OCI-M2 (cell line): Measurements from ENCODE around the gene ZNFX1.

Experiments used
- DNase-seq: peaks from one replicate; lab custom pipeline; 2025; ENCODE audit not compliant: unreplicated experiment; lab: John Stamatoyannopoulos, UW

Gene ZNFX1

DNA sequence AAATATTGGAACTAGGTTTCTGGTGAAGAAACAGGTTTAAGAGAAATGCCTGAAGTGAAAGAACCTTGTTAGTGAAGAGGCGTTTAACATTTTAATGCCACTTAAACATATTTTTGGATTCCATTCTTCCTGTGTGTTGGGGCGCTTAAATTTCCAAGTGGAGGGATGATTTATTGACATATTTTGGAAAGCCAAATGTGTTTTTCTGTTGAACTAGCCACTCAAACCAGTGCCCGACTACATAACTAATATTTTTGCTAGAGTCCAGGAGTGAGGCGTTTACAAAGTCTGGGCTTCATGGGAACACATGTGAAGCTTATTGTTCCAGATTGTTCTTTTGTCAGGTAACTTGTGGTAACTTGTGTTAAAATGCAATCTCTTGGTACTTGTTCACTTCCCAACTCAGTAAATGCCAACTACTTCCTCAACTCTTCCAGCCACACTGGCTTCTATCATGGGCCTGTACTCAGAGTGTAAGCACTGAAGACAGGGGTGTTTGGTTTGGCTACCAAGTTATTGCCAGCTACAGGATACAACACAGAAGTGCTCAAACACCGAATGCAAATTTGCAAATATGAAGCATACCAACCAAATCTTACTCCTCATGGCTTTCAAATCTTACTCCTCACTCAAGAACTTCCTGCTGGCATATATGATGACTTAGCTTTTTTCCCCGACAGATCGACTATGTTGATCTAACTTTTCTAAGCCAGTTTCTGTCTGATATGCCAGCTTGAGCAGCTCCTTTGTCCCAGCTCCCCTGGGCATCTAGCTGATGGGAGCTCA, 2.0 kb upstream of the ZNFX1 start:
- DNase-seq: no peak

DNA sequence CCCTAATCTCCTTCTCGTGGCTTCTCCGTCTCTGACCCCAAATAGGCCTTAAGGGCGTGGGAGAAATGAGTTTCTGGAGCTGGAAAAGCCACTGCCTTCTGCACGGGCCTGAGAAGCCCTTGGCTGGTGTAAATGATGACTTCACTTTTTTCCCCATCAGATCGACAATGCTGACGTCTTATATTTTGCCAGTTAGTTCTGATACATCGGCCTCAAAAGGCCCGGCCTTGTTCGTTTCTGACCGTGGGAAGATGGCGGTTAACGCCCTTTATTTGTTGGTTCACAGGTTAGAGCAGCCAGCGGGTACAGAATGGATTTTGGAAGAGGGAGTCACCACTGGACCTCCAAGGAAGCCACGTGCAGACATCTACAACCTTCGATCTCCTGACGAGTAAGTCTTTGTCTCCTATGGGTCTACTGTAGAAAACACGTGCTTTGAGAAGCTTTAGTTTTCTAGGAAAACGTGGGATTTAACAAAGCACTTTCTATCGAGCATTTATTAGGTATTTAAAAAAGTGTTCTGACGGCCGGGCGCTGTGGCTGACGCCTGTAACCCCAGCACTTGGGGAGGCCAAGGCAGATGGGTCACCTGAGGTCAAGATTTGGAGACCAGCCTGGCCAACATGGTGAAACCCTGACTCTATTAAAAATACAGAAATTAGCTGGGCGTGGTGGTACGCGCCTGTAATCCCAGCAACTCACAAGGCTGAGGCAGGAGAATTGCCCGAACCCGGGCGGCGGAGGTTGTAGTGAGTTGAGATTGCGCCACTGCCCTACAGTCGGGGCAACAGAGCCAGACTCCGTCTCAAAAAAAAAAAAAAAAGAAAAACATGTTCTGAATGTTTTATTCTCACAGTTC, 1.2 kb upstream of the ZNFX1 start:
- no peak for DNase-seq

DNA sequence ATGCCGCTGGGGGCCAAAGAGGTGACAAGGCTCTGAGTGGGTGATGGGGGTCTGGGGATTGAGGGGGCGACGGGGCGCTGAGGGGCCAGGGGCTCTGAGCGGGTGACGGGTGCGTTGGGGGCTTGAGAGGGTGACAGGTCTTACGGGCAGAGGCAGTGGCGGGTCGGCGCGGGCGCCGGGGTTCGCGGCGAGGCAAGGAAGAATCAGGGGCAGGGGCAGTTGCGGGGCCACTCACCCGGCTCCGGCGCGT, 146 bp downstream of the ZNFX1 start:
- DNase-seq: no peak

DNA sequence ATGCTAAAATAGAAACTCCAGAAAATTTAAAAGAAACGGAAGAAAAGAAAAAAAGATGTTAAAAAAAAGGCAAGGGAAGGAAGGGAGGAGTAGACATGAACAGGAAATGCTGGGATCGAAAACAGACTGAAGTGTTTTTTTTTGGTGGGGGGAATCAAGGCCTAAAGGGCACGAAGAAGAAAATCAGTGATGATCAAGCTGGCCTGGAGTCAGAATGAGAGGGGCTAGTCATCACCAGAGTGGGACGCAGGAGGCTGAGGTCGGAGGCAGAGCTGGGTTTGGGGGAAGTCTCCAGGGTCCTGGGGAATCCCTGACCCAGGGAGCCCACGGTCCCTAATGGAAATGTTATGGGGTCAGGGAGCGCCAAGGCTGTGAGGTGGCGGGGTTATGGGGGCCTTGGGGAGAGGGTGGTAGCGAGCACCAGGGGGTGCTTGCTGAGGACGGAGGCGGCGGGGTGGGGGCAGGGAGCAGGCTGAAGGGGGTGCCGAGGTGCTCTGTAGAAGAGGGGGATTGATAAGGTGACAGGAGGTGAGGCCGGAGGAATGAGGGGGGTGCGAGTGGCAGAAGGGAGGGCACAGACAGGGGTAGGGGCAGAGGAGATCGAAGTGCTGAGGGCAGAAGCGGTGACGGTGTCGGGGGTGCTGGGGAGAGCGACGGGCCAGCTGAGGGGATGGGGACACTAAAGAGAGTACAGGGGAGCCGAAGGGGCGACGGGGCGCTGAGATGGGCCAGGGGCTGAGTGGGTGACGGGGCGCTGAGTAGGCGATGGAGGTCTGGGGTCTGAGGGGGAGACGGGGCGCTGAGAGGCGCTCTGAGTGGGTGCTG, 684 bp downstream of the ZNFX1 start:
- DNase-seq: no peak

DNA sequence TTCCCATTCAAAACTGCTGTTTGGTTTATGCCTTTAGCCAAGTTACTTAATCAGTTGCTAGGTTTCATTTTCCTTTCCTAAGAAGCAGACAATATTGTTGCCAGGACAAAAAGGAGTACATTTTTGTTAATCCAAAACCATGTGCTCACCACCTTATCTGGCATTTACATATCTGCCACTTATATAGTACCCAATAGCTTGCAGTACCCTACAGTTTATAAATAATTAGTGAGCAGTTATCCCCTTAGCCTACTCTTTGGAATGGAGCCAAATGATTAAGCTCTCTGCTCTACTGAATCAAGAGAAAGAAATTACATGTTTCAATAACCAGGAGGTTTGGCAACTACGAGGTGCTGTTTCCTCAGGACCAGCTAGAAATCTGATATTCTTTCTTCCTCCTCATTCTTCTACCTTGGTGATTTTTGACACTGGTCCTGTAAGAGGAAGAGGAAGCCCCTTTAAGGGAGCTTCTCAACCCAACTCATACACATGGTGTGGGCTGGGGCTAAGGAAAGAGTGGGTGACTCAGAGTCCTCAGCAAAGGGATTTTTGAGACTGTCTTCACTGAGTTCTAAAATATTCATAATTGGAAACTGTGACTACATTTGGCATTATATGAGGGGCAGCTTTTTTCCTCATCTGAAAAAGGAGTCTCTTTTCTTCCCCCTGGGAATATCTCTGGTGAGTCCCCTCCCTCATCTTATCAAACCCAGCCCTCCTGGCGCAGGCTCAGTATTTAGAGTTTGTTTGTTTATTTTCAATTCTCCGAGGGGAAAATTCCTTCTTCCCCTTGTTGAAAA, 1.5 kb downstream of the ZNFX1 start:
- no peak for DNase-seq

DNA sequence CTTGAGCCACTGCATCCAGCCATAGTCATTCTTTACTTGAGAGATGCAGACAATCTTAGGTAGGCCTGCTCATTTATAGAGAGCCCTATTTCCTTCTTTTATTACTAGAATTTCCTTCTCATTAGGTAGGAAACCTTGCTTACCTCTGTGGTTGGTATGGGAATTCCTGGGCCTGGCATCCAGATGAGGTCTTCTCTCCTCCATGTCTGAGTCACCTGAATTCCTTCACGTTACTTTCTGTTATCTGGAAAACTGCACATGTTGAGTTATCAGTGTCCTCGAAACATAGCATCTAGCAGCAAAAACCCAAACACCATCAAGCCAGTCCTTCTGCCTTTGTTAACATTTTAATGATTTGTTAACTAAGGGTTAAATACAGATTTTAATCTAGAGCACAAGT, 2.2 kb downstream of the ZNFX1 start:
- no peak for DNase-seq

DNA sequence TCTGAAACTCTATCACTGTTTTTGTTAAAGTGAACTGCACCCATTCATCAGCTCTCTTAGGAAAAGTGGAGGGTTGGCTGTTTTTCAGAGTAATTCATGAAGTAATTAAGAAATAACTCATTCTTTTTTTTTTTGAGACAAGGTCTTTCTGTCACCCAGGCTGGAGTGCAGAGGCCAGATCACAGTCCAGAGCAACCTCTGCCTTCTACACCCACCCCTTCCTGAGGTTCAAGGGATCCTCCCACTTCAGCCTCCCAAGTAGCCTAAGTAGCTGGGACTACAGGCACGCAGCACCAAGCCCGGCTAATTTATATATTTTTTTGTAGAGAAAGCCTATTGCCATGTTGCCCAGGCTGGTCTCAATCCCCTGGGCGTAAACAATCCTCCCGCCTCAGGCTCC, 2.6 kb downstream of the ZNFX1 start:
- DNase-seq: no peak

DNA sequence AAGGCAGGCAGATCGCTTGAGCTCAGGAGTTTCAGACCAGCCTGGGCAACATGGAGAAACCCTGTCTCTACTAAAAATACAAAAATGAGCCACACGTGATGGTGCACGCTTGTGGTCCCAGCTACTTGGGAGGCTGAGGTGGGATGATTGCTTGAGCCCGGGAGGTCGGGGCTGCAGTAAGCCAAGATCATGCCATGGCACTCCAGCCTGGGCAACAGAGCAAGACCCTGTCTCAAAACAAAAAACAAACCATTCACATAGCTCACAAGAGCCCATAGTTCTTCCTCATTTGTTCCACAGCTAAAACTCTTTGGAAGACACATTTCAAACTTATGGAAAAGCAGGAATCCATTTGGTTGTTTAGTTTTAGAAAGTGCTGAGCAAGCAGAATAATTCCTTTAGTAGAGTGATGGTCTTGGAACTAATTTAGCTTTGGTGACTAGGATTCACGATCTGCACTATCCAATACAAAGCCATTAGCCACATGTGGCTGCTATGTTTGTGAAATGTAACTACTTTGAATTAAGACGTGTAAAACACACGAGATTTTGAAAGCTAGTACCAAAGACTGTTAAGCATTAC, 4.1 kb downstream of the ZNFX1 start:
- no peak for DNase-seq

DNA sequence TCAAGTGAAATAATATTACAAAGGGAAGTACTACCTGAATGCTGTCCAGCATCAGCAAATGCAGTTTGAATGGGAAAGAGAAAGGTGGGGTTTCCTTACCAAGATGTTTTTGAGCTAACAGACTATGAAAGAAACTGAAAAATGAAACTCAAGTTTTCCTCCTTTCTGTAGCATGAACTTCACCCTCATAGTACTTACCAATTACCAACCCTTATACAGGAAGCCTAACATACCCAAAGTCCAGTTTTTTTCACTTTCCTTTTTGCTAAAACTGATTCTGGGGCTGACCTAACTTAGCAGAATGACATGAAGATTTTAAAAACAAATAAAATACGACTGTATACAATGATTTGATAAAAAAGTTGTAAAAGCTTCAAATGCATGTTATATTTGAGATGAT, 5.2 kb downstream of the ZNFX1 start:
- no peak for DNase-seq

DNA sequence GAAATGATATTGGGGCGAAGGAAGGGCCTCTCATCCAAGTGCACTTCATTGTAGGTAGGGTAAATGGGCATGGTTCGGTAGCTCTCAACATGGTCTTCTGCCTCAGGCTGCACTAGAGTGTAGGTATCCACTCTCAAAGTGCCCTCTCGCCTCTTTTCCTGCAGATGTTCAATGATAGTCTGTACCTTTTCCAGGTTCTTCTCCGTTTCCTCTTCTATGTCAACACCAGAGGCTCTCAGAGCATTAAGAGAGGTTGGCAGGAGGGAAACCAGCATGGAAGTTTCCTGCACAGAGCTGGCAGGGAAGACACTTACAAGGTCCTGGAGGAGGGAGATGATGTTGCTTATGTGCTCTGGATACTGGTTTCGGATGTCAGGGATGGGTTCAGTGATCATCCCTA, 7.1 kb downstream of the ZNFX1 start:
- no peak for DNase-seq

DNA sequence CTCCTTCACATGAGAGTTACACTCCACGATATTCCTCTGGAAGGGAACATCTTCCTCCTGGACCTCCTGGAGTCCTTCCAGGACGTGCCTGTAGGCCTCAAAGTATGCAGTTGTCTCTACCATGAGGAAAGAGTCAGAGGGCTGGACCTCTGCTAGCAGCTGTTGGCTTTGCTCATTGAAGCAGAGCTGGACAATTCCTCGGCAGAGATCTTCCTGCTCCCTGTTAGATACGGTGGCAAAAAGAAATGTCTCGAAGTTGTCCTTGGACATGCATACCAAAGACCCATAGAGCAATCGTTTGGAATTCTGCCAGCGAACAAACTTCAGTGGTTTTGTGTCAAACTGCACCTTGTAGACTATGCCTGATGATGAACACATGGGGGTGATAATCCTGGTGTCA, 7.7 kb downstream of the ZNFX1 start:
- no peak for DNase-seq

DNA sequence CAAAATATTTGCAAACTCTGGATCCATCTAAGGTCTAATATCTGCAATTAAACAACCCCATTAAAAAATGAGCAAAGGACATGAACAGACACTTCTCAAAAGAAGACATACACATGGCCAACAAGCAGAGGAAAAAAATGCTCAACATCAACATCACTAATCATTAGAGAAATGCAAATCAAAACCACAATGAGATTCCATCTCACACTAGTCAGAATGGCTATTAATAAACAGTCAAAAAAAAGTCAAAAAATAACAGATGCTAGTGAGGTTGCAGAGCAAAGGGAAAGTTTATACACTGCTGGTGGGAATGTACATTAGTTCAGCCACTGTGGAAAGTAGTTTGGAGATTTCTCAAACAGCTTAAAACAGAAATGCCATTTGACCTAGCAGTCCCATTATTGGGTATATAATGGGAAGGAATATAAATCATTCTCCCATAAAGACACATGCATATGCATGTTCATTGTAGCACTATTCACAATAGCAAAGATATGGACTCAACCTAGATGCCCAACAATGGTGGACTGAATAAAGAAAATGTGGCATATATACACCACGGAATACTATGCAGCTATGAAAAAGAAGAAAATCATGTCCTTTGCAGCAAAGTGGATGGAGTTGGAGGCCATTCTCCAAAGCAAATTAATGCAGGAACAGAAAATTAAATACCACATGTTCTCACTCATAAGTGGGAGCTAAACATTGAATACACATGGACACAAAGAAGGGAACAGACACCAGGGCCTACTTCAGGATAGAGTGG, 9.1 kb downstream of the ZNFX1 start:
- no peak for DNase-seq

DNA sequence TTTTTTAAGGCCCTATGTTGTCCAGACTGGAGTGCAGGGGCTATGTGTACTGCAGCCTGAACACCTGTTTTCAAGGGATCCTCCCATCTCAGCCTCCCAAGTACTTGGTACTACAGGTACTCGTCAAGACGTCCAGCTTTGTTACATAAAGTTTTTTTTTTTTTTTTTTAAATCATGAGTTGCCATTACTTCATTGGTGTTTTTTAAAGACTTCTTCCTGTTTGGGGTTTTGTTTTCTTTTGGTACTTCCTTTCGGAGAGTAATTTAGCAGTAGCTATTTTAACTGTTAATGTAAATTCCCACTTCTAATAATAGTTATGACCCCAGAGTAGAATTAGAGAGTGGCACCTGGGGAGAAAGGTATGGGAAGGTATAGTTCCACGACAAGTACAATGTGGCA, 10.5 kb downstream of the ZNFX1 start:
- DNase-seq: no peak

DNA sequence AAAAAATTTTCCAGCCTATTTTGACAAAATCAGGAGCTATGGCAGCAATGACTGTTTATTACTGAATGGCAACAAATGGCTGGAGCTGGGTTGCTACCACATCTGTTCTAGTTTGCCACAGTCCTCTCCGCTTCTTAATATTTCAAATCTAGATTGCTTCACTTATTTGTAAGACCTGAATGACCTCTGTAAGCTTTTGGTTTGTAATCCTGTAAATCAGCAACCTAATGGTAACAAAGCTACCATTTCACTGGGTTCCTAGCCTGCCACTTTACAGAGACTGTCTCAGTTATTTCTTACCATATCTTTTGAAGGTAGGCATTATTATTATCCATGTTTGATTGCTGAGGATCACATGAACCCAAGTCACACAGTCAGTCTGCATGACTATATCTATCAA, 15.4 kb downstream of the ZNFX1 start:
- no peak for DNase-seq

DNA sequence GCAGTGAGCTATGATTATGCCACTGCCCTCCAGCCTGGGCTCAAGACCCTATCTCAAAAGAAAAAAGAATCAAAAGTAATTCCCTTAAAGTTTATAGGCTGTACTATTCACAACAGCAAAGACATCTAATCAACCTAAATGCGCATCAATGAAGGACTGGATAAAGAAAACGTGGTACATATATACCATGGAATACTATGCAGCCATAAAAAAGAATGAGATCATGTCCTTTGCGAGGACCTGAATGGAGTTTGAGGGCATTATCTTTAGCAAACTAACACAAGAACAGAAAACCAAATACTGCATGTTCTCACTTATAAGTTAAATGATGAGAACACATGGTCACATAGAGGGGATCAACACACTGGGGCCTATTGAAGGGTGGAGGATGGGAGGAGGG, 16.7 kb downstream of the ZNFX1 start:
- DNase-seq: no peak

DNA sequence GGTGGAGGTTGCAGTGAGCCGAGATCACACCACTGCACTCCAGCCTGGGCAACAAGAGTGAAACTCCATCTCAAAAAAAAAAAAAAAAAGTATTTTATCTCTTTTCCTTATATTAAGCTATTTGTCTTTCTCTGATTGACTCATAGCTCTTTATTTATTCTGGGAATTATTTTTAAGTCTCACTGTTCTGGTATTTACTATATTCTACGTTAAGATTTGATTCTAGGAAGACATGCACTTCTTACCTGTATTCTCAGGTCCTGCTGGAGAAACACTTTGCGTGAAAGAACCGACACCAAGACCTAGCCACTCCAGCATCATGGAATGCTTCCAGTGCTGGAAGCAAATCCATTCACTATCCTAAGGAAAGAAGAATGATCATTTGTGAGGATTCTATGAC, 17.6 kb downstream of the ZNFX1 start:
- no peak for DNase-seq

DNA sequence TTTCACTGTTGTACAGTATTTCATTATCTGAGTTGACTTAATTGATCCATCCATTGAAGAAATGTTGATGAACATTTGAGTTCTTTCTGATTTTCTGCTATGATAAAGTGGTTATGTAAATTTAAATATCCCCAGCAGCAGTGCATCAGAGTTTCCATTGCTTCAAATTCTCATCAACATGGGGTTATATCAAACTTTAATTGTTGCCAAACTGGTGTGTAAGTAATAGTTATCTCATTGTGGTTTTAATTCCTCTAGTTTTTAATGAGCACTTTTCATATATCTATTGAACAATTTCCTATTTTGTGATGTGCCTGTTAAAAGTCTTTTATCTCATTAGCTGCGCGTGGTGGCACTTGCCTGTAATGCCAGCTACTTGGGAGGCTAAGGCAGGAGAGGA, 18.1 kb downstream of the ZNFX1 start:
- DNase-seq: no peak

DNA sequence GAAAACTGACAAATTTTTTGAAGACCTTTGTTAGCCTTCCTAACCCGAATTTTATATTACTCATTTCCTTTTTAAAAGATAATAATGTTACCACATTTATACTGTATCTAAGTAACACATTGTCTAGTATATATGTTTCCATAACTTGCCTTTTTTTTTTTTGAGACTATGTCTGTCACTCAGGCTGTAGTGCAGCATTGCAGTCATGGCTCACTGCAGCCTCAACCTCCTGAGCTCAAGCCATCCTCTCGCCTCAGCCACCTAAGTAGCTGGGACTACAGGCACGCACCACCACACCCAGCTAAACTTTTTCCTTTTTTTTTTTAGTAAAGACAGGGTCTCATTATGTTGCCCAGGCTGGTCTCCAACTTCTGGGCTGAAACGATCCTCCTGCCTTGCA, 18.6 kb downstream of the ZNFX1 start:
- no peak for DNase-seq

DNA sequence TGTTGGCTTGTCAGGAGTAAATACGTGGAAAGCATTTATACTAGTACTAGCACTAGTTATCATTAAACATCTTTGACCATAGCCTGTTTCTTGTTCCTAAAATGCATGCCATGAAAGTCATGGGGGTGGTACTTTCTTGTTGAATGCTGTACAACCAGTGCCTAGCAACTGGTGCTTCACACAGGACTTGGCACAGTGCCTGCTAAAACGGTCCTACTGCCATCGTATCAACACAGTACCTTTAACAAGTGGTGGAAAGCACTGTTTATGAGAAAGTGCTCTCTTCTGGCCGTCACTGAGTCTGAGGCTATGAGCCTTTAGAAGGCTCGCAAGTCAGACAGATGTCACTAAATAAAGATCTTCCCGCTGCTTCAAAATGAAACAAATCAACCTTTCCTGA, 21.6 kb downstream of the ZNFX1 start:
- no peak for DNase-seq
